Hepatic stellate cell (primary cell): ENCODE results near the gene IQCM.
"Not testable (repeated sequence)": the region's sequence is repeated elsewhere in the genome, so short reads cannot be mapped to it uniquely, and the experiment has no call there.

Source experiments
- DNase-seq: peaks from one replicate; pipeline ENCODE4 v3.0.0; 2011; ENCODE audit warnings: low spot score

IQCM gene

GRCh38 chr4:149574971-149575370, 240.7 kb downstream of the IQCM start:
- no peak for DNase-seq

GRCh38 chr4:149572716-149573115, 242.9 kb downstream of the IQCM start:
- DNase-seq = no peak

GRCh38 chr4:149555799-149556198, 259.8 kb downstream of the IQCM start:
- DNase-seq = no peak

- no peak for DNase-seq
Observed at GRCh38 chr4:149555146-149555545, 260.5 kb downstream of the IQCM start.

- no peak for DNase-seq
Observed at GRCh38 chr4:149553959-149554520, 261.6 kb downstream of the IQCM start.

- DNase-seq = no peak
Observed at GRCh38 chr4:149552601-149553000, 263.0 kb downstream of the IQCM start.

- DNase-seq = no peak
Observed at GRCh38 chr4:149549911-149550310, 265.7 kb downstream of the IQCM start.

- DNase-seq = no peak
Observed at GRCh38 chr4:149534779-149535178, 280.9 kb downstream of the IQCM start.

- no peak for DNase-seq
Observed at GRCh38 chr4:149531861-149532260, 283.8 kb downstream of the IQCM start.

GRCh38 chr4:149523039-149523438, 292.6 kb downstream of the IQCM start:
- no peak for DNase-seq

- no peak for DNase-seq
Observed at GRCh38 chr4:149521611-149522425, 293.8 kb downstream of the IQCM start.

- DNase-seq = no peak
Observed at GRCh38 chr4:149518471-149518870, 297.2 kb downstream of the IQCM start.

- DNase-seq = no peak
Observed at GRCh38 chr4:149513081-149513480, 302.6 kb downstream of the IQCM start.

GRCh38 chr4:149512501-149512900, 303.1 kb downstream of the IQCM start:
- no peak for DNase-seq

- no peak for DNase-seq
Observed at GRCh38 chr4:149511558-149512298, 303.9 kb downstream of the IQCM start.

- DNase-seq = not testable (repeated sequence)
Observed at GRCh38 chr4:149507309-149507708, 308.3 kb downstream of the IQCM start.

- no peak for DNase-seq
Observed at GRCh38 chr4:149500806-149501205, 314.8 kb downstream of the IQCM start.

GRCh38 chr4:149499726-149500125, 315.9 kb downstream of the IQCM start:
- no peak for DNase-seq

- no peak for DNase-seq
Observed at GRCh38 chr4:149498246-149498645, 317.4 kb downstream of the IQCM start.

- DNase-seq = no peak
Observed at GRCh38 chr4:149493492-149493891, 322.2 kb downstream of the IQCM start.

GRCh38 chr4:149489321-149489720, 326.3 kb downstream of the IQCM start:
- DNase-seq = no peak

GRCh38 chr4:149486861-149487260, 328.8 kb downstream of the IQCM start:
- DNase-seq = no peak

GRCh38 chr4:149468669-149469068, 347.0 kb downstream of the IQCM start:
- DNase-seq = not testable (repeated sequence)
